HG02798 (cell line): Measurements from ENCODE around the gene CNTFR.

Experiments
- ATAC-seq: cut with Tn5 transposase; IDR thresholded peaks from one replicate; pipeline ENCODE4 v1.9.1; 2021; ENCODE audit warnings: mild to moderate bottlenecking; ENCODE audit not compliant: unreplicated experiment, poor library complexity

The CNTFR gene

DNA sequence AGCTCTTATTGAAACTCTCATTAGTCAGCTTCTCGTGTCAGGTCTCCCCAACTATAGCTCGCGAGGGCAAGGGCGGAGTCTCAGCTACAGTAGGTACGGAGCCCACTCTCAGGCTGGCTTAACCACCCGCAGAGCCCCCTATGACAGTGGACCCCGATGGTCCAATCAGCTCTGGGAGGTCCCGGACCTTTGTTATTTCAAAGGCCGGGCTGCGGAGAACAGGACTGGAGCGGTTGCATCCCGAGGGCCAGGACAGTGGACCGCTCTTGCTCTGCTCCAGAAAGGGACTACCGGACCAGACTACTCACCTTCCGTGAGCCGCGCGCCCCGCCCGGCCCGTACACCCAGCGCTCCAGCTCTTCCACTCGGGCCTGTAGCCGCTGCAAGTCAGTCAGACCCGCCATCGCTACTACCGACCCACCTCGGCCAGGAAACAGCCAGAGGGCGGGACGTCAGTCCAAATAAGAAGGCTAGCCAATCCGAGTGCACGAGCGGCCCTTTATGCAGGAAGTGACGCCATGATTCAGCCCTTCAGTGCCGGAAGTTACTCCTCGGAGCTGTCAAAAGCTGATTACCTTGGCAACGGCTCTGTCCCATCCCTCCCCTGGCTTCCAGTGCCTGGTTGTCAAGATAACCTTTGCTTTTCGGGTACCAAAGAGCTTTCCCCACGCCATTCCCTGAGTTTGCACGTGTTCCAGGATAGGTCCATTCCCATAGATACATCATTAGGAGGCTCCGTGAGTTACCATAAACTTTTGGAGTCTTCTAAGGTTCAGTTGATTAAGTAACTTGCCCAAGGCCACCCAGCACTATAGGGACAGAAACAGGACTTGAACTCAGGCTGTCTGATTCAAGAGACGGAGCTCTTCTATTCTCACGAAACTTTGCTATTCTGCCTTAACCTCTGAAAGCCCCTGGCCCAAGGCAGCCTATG is 30.8 kb upstream of the CNTFR start, which contains the start of gene DCTN3:
DCTN3 (minus strand) TSS at position 435 of the 934 bp plus-strand sequence; CDS start at position 404, 31 bp downstream.
- ATAC-seq, result peak; percentile 99

DNA sequence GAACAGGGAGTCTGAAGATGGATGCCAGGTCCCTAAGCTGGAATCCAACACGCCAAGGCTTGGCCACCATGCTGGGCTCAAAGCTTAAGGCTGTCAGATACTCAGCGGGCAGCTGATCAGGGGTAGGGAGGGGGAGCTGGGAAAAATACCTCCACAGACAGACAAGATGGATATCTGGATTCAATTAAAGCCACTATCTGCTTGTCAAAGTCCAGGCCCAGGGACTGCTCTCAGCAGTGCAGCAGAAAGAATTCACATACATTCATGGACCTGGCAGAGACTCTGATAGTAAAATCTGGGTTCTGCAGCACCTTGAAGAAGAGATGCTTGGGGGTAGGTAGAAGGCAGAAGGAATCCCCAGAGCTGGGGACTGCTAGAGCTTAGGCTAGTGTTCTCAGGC is 25.6 kb upstream of the CNTFR start:
- no peak for ATAC-seq

DNA sequence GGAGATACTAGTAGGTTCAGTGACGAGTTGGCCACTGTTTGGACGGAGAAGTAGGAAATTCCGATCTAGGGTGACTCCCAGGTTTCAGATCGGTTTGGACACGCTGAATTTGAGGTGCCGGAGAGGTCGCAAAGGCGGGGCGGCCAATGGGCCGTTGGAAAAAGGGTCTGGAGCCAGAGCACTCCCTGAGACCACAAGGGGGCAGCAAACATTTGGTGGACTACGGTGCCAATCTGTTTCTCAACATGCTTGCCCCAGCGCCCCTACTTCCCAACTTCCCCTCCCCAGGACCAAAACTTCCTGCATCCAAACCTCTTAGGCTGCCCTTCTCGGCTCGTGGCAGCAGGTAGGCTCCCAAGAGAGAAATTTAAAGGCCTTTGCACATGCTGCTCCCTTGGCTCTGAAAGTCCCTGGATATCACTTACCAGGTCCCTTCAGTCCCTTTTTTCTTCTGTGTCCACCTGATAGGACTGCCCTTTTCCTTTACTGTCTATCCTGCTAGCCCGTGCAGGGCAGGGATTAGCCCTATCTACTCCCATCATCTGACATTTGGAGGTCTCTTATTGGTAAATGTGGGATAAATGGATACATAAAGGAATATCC is 23.4 kb upstream of the CNTFR start:
- peak; percentile 35 for ATAC-seq

DNA sequence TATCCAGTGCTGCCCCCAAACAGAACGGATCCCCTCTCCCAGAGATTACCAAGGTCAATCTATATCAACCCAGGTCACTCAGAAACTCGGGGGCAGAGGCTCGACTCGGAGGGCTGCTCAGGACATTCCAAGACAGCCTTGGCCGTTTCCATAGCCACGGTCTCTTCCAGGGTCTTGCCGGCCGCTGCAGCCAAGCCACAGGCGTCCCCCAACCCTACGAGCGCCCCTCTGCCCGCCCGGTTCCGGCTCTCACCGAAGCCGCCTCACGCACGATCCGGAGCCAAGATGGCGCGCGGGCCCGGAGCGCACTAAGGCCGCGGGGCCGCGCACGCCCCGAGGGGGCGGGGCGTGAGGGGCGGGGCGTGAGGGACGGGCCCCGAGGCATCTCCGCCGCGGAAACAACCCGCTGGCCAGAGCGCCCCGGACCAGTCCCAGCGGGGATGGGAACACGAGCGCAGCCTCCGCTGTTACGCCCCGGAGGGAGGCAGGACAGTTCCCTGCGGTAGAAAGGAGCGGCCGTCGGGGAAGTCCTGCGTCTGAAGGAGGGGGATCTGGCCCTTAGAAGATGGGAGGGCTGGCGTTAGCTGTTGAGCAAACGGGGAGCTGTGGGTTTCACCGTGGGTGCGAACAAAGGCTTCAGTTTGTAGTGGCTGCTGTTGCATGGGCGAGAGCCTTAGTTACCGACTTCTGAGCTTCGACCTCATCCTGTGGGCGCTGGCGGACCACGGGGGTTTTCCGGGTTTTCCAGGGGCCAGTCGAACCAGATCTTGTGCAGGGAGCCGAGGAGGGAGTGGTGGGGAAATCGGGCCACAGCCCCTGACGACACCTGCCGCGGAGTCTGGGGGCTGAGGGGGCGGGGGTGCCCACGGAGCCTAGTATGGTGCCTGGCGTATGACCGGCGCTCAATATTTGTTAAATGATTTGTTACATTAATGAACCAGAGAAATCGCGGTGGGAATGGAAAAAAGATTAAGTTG is 22.6 kb upstream of the CNTFR start, which contains the start of gene RPP25L:
RPP25L (minus strand) TSS at position 287 of the 977 bp plus-strand sequence. CDS start 801 bp downstream, outside the sequence.
- ATAC-seq, result peak; percentile 93

DNA sequence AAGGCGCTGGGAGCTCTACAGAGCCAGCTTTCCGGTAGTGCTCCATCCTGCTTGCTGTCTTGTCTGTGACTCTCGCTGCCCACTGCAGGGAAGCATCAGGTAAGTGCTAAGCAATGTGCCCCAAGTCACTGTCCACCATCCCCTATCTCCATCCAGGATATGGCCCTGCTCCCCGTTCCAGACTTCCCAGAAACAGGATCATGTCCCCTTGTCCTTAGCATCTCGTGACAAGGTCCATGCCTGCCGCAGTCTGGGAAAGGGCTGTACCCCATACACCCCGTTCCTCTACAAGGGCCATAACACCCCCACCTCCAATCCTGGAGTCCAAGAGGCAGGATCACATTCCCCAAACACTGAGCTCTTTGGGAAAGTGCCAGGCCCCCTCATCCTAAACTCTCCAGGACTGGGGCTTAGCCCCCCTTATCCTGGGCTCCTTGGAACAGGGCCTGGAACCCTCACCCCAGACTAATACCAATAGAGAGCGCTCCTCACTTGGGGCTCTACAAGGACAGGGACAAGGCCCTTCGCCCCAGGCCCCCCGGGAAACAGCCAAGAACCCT is 21.8 kb upstream of the CNTFR start:
- peak; percentile 3 for ATAC-seq

DNA sequence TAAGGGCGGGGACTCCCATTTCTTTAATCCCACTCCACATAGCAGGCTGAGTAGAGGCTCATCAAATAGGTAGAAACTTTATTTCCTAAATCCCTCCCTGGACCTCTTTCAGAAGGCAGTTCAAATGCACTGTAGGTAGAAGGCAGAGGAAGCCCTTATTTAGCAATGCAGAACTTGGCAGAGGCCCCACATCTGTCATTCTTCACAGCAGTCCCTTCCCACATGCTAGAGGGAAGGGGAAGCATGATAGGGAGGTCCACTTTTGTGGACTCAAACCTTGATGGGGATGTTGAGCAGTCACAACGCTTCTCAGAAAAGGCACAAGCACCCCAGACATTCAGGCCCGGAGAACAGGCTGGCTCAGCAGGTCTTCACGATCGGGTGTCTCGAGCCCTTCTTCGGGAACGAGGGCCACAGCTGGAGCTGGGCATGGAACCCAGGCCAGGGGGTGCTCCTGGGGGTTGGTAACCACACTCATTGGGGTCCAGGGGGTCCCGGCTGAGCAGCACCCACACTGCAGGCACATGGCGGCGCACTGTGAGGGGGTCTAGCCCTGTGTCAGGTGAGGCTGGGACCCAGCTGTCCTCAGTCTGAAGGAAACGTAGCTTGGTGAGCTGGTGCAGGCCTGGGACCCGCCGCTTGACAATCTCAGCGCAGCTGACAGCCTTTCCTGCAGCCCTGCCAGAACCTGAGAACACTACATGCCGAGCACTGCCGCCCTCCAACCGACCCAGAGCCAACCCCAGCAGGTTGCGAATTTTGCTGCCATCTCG is 21.1 kb upstream of the CNTFR start:
- ATAC-seq, result no peak

DNA sequence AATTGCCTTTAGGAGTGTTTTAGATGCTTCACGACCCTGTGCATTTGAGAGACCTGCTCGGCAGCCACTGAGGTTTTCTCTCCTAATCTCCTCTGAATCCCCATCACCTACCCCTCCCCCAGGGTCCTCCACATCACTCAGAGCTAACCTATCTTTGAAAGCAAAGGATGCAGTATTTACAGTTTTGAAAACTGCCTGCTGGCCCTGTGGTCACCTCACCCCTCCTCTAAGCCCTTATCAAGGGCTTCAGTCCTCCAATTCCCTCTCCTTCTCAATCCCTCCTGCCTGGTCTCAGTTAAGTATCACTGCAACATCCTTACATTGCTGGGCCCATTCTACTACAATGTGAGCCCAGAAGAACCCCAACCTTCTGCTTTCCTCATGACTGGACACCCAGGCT is 17.8 kb upstream of the CNTFR start:
- no peak for ATAC-seq

DNA sequence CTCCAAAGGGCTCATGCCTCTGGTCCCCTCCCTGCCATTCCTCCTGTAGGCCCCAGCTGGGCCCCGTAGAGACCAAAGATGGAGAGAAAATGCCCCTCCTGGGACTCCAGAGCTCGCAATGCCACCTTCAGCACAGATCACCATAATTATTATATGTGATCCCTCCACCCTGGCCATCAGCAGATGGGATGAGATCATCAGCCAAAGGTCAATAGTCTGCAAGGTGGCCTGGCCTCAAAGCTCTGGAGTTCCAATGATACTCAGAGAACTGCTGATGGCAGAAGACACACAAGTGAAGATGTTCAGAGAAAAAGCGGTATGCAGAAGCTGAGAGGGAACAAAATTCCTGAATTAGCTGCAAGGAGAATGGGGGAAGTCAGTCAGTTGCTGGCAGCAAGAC is 17.4 kb upstream of the CNTFR start:
- ATAC-seq, result no peak

DNA sequence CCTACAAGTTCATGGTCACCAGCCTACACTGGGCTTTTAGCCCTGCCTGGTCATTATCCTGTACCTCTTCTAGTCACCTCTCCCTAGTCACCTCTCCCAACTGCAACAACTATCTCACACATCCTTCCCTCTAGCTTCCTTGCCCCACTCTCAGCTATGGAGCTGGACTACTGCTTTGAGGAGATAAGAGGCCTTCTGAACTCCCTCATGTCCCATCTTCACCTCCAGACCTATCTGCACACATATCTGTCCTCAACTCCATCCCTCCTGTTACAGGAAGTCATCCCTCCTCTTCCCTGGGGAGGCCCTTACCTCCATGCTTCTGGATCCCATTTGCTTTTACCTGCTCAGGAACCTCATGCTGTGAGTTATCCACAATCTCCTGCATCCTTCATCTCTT is 16.7 kb upstream of the CNTFR start:
- no peak for ATAC-seq

DNA sequence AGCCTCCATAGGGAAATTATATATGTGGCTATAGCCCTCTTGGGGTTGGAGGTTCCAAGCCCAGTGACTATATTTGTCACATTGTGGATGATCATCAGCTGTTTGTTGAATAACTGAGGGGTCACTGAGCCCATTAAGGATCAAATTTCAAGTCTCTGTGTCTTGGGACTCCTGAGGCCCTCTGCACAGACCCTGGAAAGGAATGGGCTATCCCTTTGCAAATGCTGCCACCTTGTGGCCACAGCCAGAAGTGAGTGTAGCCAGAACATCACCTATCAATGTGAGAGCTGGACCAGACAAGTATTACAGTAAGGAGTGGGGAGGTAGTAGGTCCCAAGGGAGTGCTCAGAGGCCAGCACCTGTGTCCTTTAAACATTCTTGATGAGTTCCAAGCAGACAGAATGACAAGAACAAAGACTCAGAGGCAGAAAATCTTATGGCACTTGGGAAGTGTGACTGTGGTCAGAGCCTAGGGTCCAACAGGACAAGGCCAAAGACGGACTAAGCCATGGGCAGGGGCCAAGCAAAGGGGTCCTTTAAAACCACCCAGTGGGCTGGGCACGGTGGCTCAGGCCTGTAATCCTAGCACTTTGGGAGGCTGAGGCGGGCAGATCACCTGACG is 14.2 kb upstream of the CNTFR start:
- ATAC-seq, result peak; percentile 80

DNA sequence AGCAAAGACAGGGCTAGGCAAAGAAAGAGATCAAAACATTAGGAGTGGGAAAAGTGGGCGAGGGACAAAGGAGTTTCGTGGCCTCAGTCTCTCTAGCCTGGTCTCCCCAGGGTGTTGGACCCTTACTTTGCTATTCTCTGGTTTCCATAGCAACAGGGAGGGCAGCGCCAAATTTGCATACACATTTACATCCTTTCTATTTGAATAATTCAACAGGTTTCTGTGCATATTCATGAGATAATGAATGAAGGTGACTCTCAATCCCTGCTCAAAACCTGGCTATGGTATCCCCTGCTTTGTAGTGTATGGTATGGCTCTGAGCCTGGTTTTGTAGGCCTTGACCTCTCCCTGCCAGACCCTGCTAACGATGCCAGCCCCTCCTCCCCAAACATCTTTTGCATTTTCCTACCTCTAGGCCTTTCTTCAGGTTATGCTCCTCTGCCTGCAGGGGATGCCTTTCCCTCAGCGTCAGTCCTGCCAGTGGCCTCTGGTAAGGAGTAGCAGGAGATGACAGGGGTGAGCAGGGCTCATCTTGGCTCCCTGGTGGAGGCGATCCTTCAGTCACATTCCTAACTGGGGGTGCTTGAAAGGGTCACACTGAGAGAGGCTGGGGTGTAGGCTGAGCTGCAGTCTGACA is 12.5 kb upstream of the CNTFR start:
- no peak for ATAC-seq

DNA sequence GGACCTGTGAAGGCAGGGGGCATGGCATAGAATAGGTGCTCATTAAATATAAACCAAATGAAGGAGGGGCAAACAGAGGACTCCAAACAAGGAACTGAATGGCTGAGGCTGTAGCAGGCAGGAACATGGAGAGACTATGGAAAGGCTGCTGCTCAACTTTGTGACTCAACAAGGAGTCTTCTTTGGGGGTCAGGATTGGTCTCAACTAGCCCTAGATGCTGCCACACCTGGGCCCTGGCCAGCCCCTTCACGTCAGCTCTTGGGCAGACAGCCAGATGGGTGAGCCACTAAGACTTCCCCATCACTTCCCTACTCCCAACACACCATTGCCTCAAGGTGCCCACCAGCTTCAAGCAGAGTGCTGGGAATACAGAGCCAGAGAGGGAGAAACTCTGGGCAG is 11.4 kb upstream of the CNTFR start:
- ATAC-seq, result no peak

DNA sequence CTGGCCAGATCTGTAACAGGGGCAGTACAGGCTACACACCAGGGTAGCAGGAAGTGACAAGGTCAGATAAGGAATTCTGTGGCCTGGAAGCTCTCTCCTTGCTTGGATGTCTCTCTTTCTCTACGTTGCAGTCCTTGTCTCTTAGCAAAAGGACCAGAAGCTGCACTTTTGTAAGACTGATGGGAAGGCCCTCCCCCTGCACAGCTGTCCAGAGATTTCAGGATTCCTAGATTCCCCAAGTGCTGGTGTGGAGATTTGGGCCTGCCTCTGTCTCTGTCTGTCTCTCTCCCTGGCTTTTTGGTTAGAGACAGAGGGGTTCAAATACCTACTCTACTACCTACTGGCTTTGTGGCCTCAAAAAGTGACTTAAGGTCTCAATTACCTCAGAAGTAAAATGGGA is 10.0 kb upstream of the CNTFR start:
- ATAC-seq, result no peak

DNA sequence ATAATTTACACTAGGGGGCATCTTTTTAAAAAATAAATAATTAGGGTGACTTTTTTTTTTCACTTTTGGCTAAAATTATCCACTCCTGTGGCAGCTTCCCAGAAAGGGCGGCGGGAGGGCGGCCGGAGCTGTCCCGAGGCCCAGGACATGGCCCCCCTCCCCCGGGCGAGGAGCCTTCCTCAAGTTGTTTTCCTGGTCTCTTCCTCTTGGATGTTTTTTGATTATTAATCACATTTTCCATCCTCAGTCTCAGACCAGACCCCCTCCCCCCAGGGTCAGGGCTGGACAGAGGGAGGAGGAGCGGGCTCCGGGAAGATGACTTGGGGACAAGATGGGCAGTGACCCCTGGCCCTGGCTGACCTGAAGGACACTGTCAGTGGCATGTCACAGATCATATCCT is 4.7 kb upstream of the CNTFR start:
- ATAC-seq, result no peak

DNA sequence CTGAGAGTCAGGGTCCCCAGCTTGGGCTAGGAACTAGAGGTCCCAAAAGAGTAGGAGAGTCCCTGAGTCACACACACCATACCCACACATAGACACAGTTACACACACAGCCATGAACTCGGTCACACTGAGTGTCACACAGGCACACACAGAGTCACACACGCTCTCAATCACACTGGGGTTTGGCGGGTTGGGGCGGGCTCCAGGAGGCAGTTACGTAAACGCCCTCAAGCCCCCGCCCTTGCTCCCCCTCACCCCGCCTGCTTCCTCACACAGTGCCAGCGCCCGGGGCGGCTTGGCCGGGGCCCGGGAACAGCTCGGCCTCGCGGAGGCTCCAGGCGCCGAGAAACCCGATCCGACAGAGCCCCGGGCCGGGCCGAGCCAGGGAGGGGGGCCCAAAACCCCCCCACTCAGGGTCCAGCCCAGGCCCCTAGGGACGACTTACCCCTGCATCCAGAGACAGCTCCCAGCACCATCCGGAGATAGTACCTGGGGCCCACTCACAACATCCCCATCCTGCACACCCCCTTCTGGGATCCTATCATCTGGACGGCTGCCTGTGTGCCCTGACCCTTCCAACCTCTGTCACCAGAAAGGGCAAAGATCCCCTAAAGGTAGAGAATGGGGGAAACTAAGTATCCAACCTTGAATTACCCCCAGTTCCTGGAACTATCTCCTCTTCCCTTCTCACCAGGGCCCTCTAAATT is 3.5 kb upstream of the CNTFR start:
- no peak for ATAC-seq

DNA sequence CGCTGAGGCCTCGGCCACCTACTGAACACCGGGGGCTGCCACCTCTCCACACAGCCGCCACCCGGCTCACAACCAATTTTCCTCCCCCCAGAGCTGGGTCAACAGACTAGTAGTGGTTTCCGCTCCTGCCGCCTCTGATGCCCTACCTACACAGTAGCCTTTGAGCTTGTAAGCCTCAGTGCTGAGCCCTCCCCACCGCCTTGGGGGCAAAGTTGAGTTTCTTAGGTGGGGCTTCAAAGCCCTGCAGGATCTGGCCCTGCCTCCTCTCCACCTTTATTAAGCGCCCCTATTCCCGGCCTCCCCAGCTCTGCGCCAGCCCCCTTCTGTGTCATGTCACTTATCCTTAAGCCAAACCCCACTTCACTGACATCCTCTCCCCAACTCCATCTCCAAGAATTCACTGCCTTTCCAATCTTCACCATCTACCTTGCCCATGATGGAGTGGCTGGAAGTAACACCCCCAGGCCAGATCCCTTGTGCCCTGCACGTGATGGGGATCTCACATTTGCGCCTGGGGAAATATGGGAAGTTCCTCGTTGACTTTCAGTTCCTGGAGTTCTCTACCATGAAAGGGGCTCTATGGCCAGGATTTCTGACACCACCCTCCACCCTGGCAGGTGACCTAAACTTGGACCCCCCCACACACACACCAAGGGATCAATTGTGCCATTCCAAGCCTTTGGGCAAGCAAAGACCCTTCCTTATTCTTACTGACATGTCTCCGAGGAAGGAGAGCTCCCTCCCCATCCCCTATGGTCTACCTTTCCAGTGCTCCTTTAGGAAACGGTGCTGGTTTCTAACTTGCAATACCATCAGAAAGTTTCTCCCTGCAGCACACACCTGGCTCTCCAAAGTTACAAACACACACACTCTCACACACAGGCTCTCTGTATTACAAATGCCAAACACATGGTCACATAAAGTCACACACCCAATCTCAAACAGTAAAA is 2.7 kb upstream of the CNTFR start:
- ATAC-seq, result no peak
